GM18502 (cell line): Measurements from ENCODE around the gene CPM.

ENCODE experiments used
- ATAC-seq: cut with Tn5 transposase; IDR thresholded peaks from one replicate; pipeline ENCODE4 v1.9.1; 2021; ENCODE audit warnings: mild to moderate bottlenecking; ENCODE audit not compliant: unreplicated experiment, poor library complexity

CPM gene

GRCh38 chr12:68910128-68910527 is 22.8 kb downstream of the CPM start:
- no peak for ATAC-seq

GRCh38 chr12:68908076-68908475 is 24.9 kb downstream of the CPM start:
- no peak for ATAC-seq

DNA sequence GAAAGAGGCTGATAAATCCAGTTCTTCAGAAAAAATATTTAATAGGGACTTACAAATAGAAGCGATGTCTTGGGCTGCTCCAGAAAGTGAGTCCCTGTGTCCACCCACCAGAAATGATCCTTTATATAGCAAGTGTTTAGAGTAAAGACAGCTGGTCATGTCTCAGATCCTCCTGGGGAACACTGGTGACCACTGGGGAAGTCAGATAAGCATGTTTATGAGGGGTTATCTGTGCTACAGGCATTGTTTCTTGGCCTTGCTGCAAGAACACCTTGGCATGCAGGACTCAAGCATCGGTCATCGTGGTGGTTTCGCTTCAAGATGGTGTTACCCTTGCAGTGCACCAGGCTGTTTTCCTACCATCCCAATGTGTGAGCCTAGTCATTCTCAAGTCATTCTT is 27.2 kb downstream of the CPM start:
- ATAC-seq = no peak

DNA sequence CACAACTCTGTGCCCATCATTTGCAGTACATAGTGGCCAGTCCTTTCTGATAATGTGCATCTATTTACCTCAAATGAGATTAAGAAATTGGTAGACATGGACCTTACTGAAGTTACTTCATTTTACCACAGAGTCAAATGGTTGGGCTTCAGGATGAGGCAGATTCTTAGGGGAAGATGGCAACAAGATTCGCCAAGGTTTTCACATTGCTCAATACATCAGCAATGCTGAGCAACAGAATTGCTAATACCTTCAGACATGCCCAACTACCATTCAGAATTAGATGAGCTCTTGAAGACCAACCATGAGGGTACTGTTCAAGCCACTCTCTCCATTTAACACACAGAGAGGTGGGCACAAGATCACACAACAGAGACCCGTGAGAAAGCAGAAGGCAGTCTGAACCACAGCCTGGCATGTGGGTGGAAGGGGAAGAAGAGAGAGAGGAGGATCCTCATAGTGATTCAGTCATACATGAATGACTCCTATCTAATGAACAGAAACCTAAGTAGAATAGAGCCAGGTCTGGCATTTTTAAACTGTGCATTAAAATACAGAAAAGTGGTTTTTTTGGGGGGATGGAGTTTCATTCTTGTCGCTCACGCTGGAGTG is 28.5 kb downstream of the CPM start:
- no peak for ATAC-seq

DNA sequence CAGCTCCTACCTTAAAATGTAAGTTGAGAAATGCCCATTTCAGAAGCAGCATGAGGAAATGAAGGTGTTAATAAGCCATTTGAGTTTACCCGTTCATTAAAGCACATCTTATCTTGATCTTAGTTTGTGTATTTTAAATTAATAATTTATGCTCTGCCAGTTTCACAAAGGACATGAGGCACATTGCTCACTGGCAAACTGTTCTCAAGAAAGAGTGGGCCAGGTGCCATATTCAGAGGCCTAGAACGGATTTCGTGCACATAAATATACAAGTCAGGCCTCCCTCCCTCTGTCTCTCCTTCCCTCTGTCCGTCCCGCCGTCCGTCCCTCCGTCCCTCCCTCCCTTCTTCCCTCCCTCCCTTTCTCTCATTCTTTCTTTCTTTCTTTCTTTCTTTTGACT is 29.5 kb downstream of the CPM start:
- ATAC-seq = no peak

GRCh38 chr12:68901551-68901950 is 31.4 kb downstream of the CPM start:
- ATAC-seq = no peak

DNA sequence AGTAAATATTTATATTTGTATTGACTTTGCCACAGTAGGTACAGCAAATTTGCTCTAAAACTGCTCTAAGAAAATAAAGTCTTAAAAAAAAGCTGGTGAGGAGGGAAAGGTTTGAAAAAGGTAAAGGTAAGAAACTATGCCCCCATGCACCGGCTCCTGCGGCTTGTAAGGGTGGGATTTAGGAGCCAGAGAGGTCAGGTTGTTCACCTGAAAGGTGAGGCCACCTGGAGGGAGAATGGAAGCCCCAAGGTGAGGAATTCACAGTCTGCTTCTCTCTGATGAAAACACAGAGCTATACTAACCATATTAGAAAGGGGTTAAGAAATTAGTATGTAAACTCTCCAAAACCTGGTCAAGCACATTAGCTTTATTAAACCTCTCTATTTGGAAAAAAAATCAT is 31.8 kb downstream of the CPM start:
- ATAC-seq = no peak

DNA sequence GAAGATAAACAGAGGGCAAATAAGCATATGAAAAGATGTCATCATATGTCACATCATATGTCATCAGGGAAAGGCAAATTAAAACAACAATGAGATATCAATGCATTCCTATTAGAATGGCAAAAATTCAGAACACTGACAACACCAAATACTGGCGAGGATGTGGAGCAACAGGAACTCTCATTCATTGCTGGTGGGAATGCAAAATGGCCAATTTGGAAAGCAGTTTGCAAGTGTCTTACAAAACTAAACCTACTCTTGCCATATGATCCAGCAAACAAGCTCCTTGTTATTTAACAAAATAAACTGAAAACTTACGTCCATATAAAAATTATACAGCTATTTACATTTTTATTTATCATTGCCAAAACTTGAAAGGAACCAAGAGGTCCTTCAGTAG is 32.7 kb downstream of the CPM start:
- no peak for ATAC-seq

DNA sequence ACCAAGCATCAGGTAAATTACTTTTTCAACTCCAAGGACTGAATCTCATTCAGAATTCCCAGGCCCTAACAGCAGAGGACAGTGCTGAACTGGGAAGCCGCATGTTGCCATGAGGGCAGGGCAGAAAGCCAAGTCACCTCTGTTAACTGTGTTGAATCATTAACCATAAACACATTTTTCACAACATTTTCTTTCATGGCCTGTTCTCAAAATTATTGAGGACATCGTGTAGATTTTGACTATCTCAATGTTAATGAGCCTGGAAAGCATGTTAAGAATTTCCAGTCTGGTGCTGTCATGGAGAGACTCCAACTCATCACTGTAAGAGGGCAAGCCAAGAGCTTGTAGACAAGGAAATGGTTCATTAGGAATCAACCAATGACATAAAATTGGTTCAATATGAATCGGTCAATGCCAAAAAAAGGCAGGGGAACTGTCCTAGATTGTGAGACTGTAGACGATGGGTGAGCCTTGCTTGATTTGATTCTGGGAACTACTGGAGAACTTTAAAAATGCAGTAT is 33.7 kb downstream of the CPM start:
- no peak for ATAC-seq

- ATAC-seq = no peak
Observed at GRCh38 chr12:68896881-68897540, 36.0 kb downstream of the CPM start.

GRCh38 chr12:68894276-68894855 is 38.6 kb downstream of the CPM start:
- no peak for ATAC-seq

- ATAC-seq = no peak
Observed at GRCh38 chr12:68893741-68894140, 39.2 kb downstream of the CPM start.

GRCh38 chr12:68893201-68893600 is 39.8 kb downstream of the CPM start:
- no peak for ATAC-seq

GRCh38 chr12:68891141-68891540 is 41.8 kb downstream of the CPM start:
- no peak for ATAC-seq

GRCh38 chr12:68890701-68891113 is 42.3 kb downstream of the CPM start:
- no peak for ATAC-seq

GRCh38 chr12:68888243-68888642 is 44.7 kb downstream of the CPM start:
- no peak for ATAC-seq

- ATAC-seq = no peak
Observed at GRCh38 chr12:68887641-68888040, 45.3 kb downstream of the CPM start.

- ATAC-seq = no peak
Observed at GRCh38 chr12:68886636-68887572, 46.1 kb downstream of the CPM start.

- no peak for ATAC-seq
Observed at GRCh38 chr12:68885381-68885780, 47.6 kb downstream of the CPM start.

DNA sequence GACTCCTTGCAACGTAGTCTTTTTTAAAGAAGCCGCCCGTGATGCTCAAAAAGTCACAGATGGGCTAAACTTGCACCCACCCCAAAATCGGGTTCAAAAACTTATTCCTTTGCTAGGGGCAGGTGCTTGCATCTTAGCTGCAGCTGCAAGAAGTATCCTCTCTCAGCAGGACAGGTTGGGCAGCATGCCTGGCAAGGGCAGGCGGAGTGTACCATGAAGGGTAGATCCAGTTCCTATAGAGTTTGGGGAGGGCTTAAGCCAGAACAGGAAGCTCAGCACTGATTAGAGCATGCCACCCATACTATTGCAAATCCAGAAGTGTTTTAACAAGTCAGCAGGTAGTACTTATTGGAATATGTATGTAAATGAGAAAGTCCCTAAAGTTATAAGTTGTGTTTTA is 48.7 kb downstream of the CPM start:
- ATAC-seq = no peak

DNA sequence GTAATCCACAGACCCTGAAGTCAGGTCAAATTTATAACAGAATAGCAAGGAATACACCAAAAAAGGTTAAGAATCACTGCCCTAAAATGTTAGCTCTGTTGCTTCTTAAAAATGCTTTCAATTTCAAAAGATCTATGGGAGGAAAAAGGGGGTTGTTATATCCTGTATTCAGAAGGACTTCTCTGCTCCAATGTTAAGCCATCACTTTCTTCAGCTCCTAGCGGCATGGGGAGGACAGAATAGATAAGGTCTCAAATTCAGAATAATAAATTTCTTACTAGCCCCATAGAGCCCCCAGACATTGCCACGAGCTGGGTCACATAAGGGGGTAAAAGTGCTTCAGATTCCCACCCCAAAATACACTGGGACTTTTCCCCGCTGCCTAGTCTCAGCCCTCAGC is 49.8 kb downstream of the CPM start:
- no peak for ATAC-seq
